ENCODE data around the gene CASZ1. TPM values are rescaled to one million over a fixed set of nuclear protein-coding genes. Genes with fewer than 3 reads are reported as not detected.

Gene CASZ1
- total RNA-seq, 1 donor from 2014 or later = 58.2 TPM

- intact Hi-C loops (cut with DNase I) = no loop called here
- DNase-seq (ENCODE audit: missing footprints) (no peak), ATAC-seq (no peak)
Measured at GRCh38 chr1:10738061-10739058, 58.1 kb downstream of the CASZ1 start.

- intact Hi-C loops (cut with DNase I) = no loop called here
Measured at GRCh38 chr1:10737651-10738050, 58.8 kb downstream of the CASZ1 start.

GRCh38 chr1:10736634-10737586 is 59.5 kb downstream of the CASZ1 start:
- DNase-seq (ENCODE audit: missing footprints) (peak; percentile 78), ATAC-seq (peak; percentile 51)
- intact Hi-C loops (cut with DNase I) = no loop called here

More at GRCh38 chr1:10737651-10738050, 58.8 kb downstream of the CASZ1 start:
- ATAC-seq (peak; percentile 3), DNase-seq (ENCODE audit: missing footprints) (no peak)

- DNase-seq (ENCODE audit: missing footprints) (peak; percentile 49), ATAC-seq (peak; percentile 45)
- intact Hi-C loops (cut with DNase I) = no loop called here
Measured at GRCh38 chr1:10735563-10736305, 60.7 kb downstream of the CASZ1 start.

GRCh38 chr1:10734962-10735544 is 61.4 kb downstream of the CASZ1 start:
- ATAC-seq = peak; percentile 71
- peak; percentile 61 for DNase-seq (ENCODE audit: missing footprints)
- intact Hi-C loops (cut with DNase I) = no loop called here

GRCh38 chr1:10734375-10734774 is 62.1 kb downstream of the CASZ1 start:
- intact Hi-C loops (cut with DNase I) = no loop called here
- ATAC-seq (no peak), DNase-seq (ENCODE audit: missing footprints) (no peak)

GRCh38 chr1:10733474-10734366 is 62.7 kb downstream of the CASZ1 start:
- intact Hi-C loops (cut with DNase I) = no loop called here
- no peak for ATAC-seq
- DNase-seq (ENCODE audit: missing footprints) = peak; percentile 72

GRCh38 chr1:10730985-10731384 is 65.5 kb downstream of the CASZ1 start:
- intact Hi-C loops (cut with DNase I) = no loop called here
- ATAC-seq = no peak
- DNase-seq (ENCODE audit: missing footprints) = no peak

GRCh38 chr1:10728595-10729410 is 67.6 kb downstream of the CASZ1 start:
- intact Hi-C loops (cut with DNase I) = no loop called here
- ATAC-seq (no peak), DNase-seq (ENCODE audit: missing footprints) (peak; percentile 53)

GRCh38 chr1:10727751-10728232 is 68.7 kb downstream of the CASZ1 start:
- intact Hi-C loops (cut with DNase I) = no loop called here
- DNase-seq (ENCODE audit: missing footprints) = no peak
- peak; percentile 17 for ATAC-seq

GRCh38 chr1:10726355-10726754 is 70.1 kb downstream of the CASZ1 start:
- DNase-seq (ENCODE audit: missing footprints) (peak; percentile 83), ATAC-seq (peak; percentile 71)
- intact Hi-C loops (cut with DNase I) = no loop called here

- DNase-seq (ENCODE audit: missing footprints) = peak; percentile 74
- ATAC-seq = peak; percentile 21
- intact Hi-C loops (cut with DNase I) = loop anchor here (5.0 kb wide), 1 partner anchor 43 kb away; no protein-coding TSS in a partner anchor
Measured at GRCh38 chr1:10724948-10725847, 71.2 kb downstream of the CASZ1 start.

- no peak for ATAC-seq
- intact Hi-C loops (cut with DNase I) = loop anchor here (5.0 kb wide), 1 partner anchor 42 kb away; no protein-coding TSS in a partner anchor
- DNase-seq (ENCODE audit: missing footprints) = peak; percentile 21
Measured at GRCh38 chr1:10724511-10724910, 71.9 kb downstream of the CASZ1 start.

GRCh38 chr1:10724052-10724494 is 72.4 kb downstream of the CASZ1 start:
- ATAC-seq (peak; percentile 61), DNase-seq (ENCODE audit: missing footprints) (peak; percentile 72)
- intact Hi-C loops (cut with DNase I) = loop anchor here (5.0 kb wide), 1 partner anchor 42 kb away; no protein-coding TSS in a partner anchor

- no peak for ATAC-seq
- DNase-seq (ENCODE audit: missing footprints) = peak; percentile 37
- intact Hi-C loops (cut with DNase I) = loop anchor here (5.0 kb wide), 1 partner anchor 41 kb away; no protein-coding TSS in a partner anchor
Measured at GRCh38 chr1:10723317-10723716, 73.1 kb downstream of the CASZ1 start.

All from Right ventricle myocardium inferior (tissue), 1 donor.